Heart left ventricle (tissue), 16 donors: ENCODE measurements around the gene NUP210. TPM values are rescaled to one million over a fixed set of nuclear protein-coding genes. Genes with fewer than 3 reads are reported as not detected.
"Not testable (repeated sequence)": the region's sequence is repeated elsewhere in the genome, so short reads cannot be mapped to it uniquely, and the experiment has no call there.

Experiments
- ATAC-seq, 4 donors: fragments of 200-7000 bp; cut with Tn5 transposase; one replicate each; pipeline ENCODE4 v1.9.1; 2020 to 2022; ENCODE audit warnings: moderate library complexity in 4 of 4, mild to moderate bottlenecking in 3 of 4, moderate number of reproducible peaks in 1 of 4
- DNase-seq, 5 donors: peaks; one replicate each; pipeline ENCODE4 v3.0.0-alpha.2; 2020
- H3K27ac ChIP-seq, 12 donors: fragments of 200-600 bp; sonication (generic) in 4 of 12; one replicate each; pipeline versions ENCODE4 v1.5.0 to v1.8.0; 2016 to 2022; ENCODE audit warnings: mild to moderate bottlenecking in 2 of 12
- H3K27me3 ChIP-seq, 9 donors: fragments of 200-600 bp; sonication (generic) in 2 of 9; one replicate each; pipeline versions ENCODE4 v1.5.1 to v1.8.0; 2016 to 2022; ENCODE audit warnings: mild to moderate bottlenecking in 3 of 9
- H3K36me3 ChIP-seq, 9 donors: fragments of 200-600 bp; sonication (generic) in 2 of 9; one replicate each; pipeline versions ENCODE4 v1.5.0 to v1.8.0; 2018 to 2022; ENCODE audit warnings: mild to moderate bottlenecking in 2 of 9
- H3K4me1 ChIP-seq, 12 donors: fragments of 200-600 bp; sonication (generic) in 4 of 12; one replicate each; pipeline versions ENCODE4 v1.5.0 to v1.8.0; 2016 to 2022; ENCODE audit warnings: mild to moderate bottlenecking in 3 of 12
- H3K4me3 ChIP-seq, 12 donors: fragments of 200-600 bp; sonication (generic) in 4 of 12; one replicate each; pipeline versions ENCODE4 v1.5.0 to v1.8.0; 2017 to 2022; ENCODE audit warnings: mild to moderate bottlenecking in 9 of 12, moderate library complexity in 4 of 12
- H3K9me3 ChIP-seq, 12 donors: fragments of 200-600 bp; sonication (generic) in 4 of 12; one replicate each; pipeline versions ENCODE4 v1.5.0 to v1.8.0; 2016 to 2022; ENCODE audit warnings: mild to moderate bottlenecking in 1 of 12
- CTCF ChIP-seq, 12 donors: fragments of 200-600 bp; sonication (generic) in 4 of 12; IDR thresholded peaks; one replicate each; pipeline versions ENCODE4 v1.5.0 to v1.8.0; 2018 to 2022; ENCODE audit warnings: antibody characterized with exemption in 12 of 12, mild to moderate bottlenecking in 5 of 12
- POLR2A ChIP-seq, 2 donors: fragments of 450-650 bp; IDR thresholded peaks; one replicate each; pipeline ENCODE4 v1.6.1; 2017; ENCODE audit warnings: antibody characterized with exemption in 2 of 2, mild to moderate bottlenecking in 2 of 2, moderate library complexity in 2 of 2
- WGBS, 4 donors: extraction: QIAGEN DNeasy Blood & Tissue Kit in 2 of 4; methylation state at CpG; one replicate each; pipeline versions ENCODE4 v1.1.5 to v1.1.7; 2013 to 2018; 5-methylcytosine and 5-hydroxymethylcytosine counted together
- intact Hi-C, 10 donors: fragments of 100-400 bp; cut with DNase I; formaldehyde crosslinking; loops; one replicate each; pipeline versions ENCODE4 v1.11.1 to v1.14.2; 2022
- polyA plus RNA-seq, 2 donors: library from polyadenylated mRNA; stranded (reverse); fragments of 200-250 nt; gene quantifications; one replicate each; pipeline ENCODE4 v1.2.3, GENCODE V29; 2013
- total RNA-seq, 9 donors: library from RNA; depleted of rRNA in 2 of 9; stranded (reverse); fragments of >200 nt in 2 of 9; fragmentation: NEBNext Ultra II Directional in 3 of 9; extraction: Animal tissue kit (Norgen Biotek cat#: 25700) in 3 of 9; gene quantifications; one replicate each; pipeline versions ENCODE4 v1.1.0 to v1.2.4, GENCODE V29; 2016 to 2023
- donor health status: ischemic (EF 13 %, LVEDD 7.1; RV severe dilation, severe dysfunction).
- donor health status: healthy with polysubstance abuse.
- donor health status: DM: no; HTN: yes; CAD: no.
- donor health status: DM: no; HTN: no; CAD: no.
- donor health status: ischemic (EF 25% LVEDD 6.9; RV normal size, moderate dysfunction).
- donor health status: ischemic (EF 25% LVEDD 5.7; RV mildly dilated, moderate dysfunction).
- donor health status: healthy.
- donor health status: DM: yes; HTN: yes; CAD: no.
- donor health status: ischemic (EF 35%, LVEDD 5.7; RV mildly dilated, moderate dysfunction).
- donor health status: nonischemic (EF 11% LVEDD 7.7; RV severe dilation, severe dysfunction).
- donor health status: DM: yes; HTN: yes; CAD: no.
- donor health status: PGD.
- donor health status: ischemic (EF 29% LVEDD 5.4; RV normal size, mild dysfunction).
- donor health status: nonischemic (EF 23%, LVEDD 6.1; RV moderate dilation, normal function).

NUP210 gene
- total and polyA plus RNA-seq, 11 donors = 1.3 to 9.7 (median 2.6) TPM

GRCh38 chr3:13457593-13457992 lies 37.5 kb upstream of the NUP210 start:
- TF ChIP-seq POLR2A (IDR thresholded peaks at IDR 0.05) (no peak), CTCF (IDR thresholded peaks at IDR 0.05) (no peak)
- Histone ChIP-seq H3K36me3 (no peaks in the 10 kb centered on the region), H3K27ac (no peak overlapping the region), H3K9me3 (no peaks in the 10 kb centered on the region), H3K4me1 (peaks cover 0 to 10% (median 0%) of the 10 kb centered on the region in 12 donors), H3K27me3 (peaks cover 0 to 5% (median 0%) of the 10 kb centered on the region in 9 donors), H3K4me3 (no peak overlapping the region)
- ATAC-seq = no peak
- WGBS, 4 donors = 86 to 92% (median 88%) methylated on average over 4 of the region's 4 CpGs
- DNase-seq = no peak
- intact Hi-C loops = loop anchor here in 8 of 10 donors (2.0 to 10.0 kb wide), 8 partner anchors 113 to 593 kb away; no protein-coding TSS in a partner anchor

GRCh38 chr3:13455644-13456043 lies 35.5 kb upstream of the NUP210 start:
- no peaks in the 10 kb centered on the region for H3K36me3 ChIP-seq
- WGBS, 4 donors = 78 to 85% (median 83%) methylated on average over 6 of the region's 6 CpGs
- TF ChIP-seq CTCF (IDR thresholded peaks at IDR 0.05) (no peak), POLR2A (IDR thresholded peaks at IDR 0.05) (no peak)
- no peaks in the 10 kb centered on the region for H3K27me3 ChIP-seq
- DNase-seq (no peak), ATAC-seq (no peak)
- peaks cover 0 to 15% (median 5%) of the 10 kb centered on the region in 12 donors for H3K4me1 ChIP-seq
- no peaks in the 10 kb centered on the region for H3K9me3 ChIP-seq
- no peak overlapping the region for H3K4me3 ChIP-seq
- H3K27ac ChIP-seq = no peak overlapping the region
- intact Hi-C loops = loop anchor here in 8 of 10 donors (2.0 to 10.0 kb wide), 8 partner anchors 111 to 591 kb away; no protein-coding TSS in a partner anchor

- Histone ChIP-seq H3K9me3 (no peaks in the 10 kb centered on the region), H3K27ac (peak overlapping the region in 9 of 12 donors; percentile 67 to 84 (median 80)), H3K4me1 (peaks cover 0 to 15% (median 5%) of the 10 kb centered on the region in 12 donors), H3K27me3 (no peaks in the 10 kb centered on the region), H3K4me3 (peak overlapping the region in 10 of 12 donors; percentile 7 to 67 (median 55)), H3K36me3 (no peaks in the 10 kb centered on the region)
- ATAC-seq (peak in 3 of 4 donors; percentile 51 to 63 (median 63)), DNase-seq (peak in 2 of 5 donors; percentile 32 to 37)
- TF ChIP-seq CTCF (IDR thresholded peaks at IDR 0.05) (peak; percentile 43 to 74 (median 60)), POLR2A (IDR thresholded peaks at IDR 0.05) (no peak)
- intact Hi-C loops = loop anchor here in 9 of 10 donors (1.0 to 10.0 kb wide), 11 partner anchors 105 to 588 kb away; no protein-coding TSS in a partner anchor
- 18 to 28% (median 23%) methylated on average over 12 of the region's 12 CpGs for WGBS, 4 donors
Measured at GRCh38 chr3:13452490-13453335, 32.6 kb upstream of the NUP210 start.

- Histone ChIP-seq H3K4me1 (peaks cover 0 to 15% (median 5%) of the 10 kb centered on the region in 12 donors), H3K4me3 (peak overlapping the region; percentile 7 to 67 (median 54)), H3K27me3 (no peaks in the 10 kb centered on the region), H3K9me3 (no peaks in the 10 kb centered on the region), H3K36me3 (no peaks in the 10 kb centered on the region), H3K27ac (peak overlapping the region in 9 of 12 donors; percentile 45 to 84 (median 76))
- DNase-seq (peak in 1 of 5 donors; percentile 59), ATAC-seq (peak; percentile 18 to 32 (median 24))
- no peak for TF ChIP-seq CTCF (IDR thresholded peaks at IDR 0.05)
- no peak for TF ChIP-seq POLR2A (IDR thresholded peaks at IDR 0.05)
- intact Hi-C loops = loop anchor here in 7 of 10 donors (5.0 to 10.0 kb wide), 9 partner anchors 104 to 586 kb away; no protein-coding TSS in a partner anchor
- WGBS, 4 donors = 4 to 11% (median 7%) methylated on average over 6 to 7 of the region's 7 CpGs
Measured at GRCh38 chr3:13451301-13451673, 31.2 kb upstream of the NUP210 start.

GRCh38 chr3:13442882-13443281 lies 22.8 kb upstream of the NUP210 start:
- H3K36me3 ChIP-seq, H3K27ac ChIP-seq, H3K4me3 ChIP-seq, DNase-seq, H3K4me1 ChIP-seq, H3K9me3 ChIP-seq, ATAC-seq, intact Hi-C loops, H3K27me3 ChIP-seq: not testable (repeated sequence)
- WGBS, 4 donors = 85 to 91% (median 88%) methylated on average over 2 of the region's 2 CpGs
